Measurements from ENCODE around the gene LRCH1.

- TF ChIP-seq POLR2A (IDR thresholded peaks at IDR 0.05) (no peak), CTCF (IDR thresholded peaks at IDR 0.05) (no peak)
These were observed 85.3 kb downstream of the LRCH1 start for GRCh38 chr13:46638262-46638661.

Data from lower leg skin (tissue), 3 donors.